ENCODE measurements around the gene PKHD1. TPM values are rescaled to one million over a fixed set of nuclear protein-coding genes. Genes with fewer than 3 reads are reported as not detected.

The PKHD1 gene
- total and polyA plus RNA-seq, 2 donors, result 0.02 to 0.05 TPM

DNA sequence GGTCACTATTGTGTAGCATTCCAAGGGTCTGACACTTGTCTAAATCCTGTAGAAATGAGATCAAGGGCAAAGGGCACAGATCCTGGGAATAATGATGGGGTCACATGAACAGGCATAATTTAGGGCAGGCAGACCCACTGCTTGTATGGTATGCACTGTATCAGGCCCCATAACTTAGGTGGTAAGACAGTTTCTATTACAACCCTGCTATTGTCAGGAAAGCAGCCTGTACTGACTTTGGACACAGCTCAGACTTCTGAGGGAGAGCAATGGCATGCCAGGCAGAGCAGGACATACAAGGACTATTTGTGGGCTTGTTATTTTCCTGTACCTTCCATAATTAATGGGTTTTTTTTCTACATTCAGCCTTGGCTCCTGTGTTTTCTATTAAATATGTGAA is 286.8 kb downstream of the PKHD1 start:
- Histone ChIP-seq H3K27me3 (ENCODE audit: control insufficient read depth in 2 of 2, insufficient read depth in 1 of 2, low read length in 1 of 2) (no peaks in the 10 kb centered on the region), H3K4me1 (ENCODE audit: control insufficient read depth in 2 of 2, insufficient read depth in 2 of 2, low read length in 2 of 2) (no peaks in the 10 kb centered on the region), H3K36me3 (ENCODE audit: control insufficient read depth in 2 of 2, insufficient read depth in 2 of 2, low read length in 1 of 2) (no peaks in the 10 kb centered on the region), H3K9me3 (ENCODE audit: control insufficient read depth in 2 of 2, insufficient read depth in 1 of 2, low read length in 1 of 2) (no peaks in the 10 kb centered on the region), H3K27ac (ENCODE audit: low read depth in 1 of 2, low read length in 1 of 2) (no peak overlapping the region), H3K4me3 (ENCODE audit: low read length in 2 of 2) (no peak overlapping the region)
- DNase-seq (ENCODE audit: low read depth in 6 of 9, low spot score in 9 of 9), result no peak

DNA sequence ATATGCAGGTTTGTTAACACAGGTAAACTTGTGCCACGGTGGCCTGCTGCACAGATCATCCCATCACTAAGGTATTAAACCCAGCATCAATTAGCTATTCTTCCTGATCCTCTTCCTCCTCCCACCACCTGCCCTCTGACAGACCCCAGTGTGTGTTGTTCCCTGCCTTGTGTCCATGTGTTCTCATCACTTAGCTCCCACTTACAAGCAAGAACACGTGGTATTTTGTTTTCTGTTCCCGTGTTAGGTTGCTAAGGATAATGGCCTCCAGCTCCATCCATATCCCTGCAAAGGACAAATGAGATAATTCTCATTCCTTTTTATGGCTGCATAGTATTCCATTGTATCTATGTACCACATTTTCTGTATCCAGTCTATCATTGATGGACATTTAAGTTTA is 294.0 kb downstream of the PKHD1 start:
- H3K4me3 ChIP-seq (ENCODE audit: low read length in 2 of 2), result no peak overlapping the region
- 93% methylated on average over 3 of the region's 3 CpGs for WGBS
- H3K27me3 ChIP-seq (ENCODE audit: control insufficient read depth in 2 of 2, insufficient read depth in 1 of 2, low read length in 1 of 2), result no peaks in the 10 kb centered on the region
- no peak for DNase-seq (ENCODE audit: low read depth in 6 of 9, low spot score in 9 of 9)
- no peak overlapping the region for H3K27ac ChIP-seq (ENCODE audit: low read depth in 1 of 2, low read length in 1 of 2)
- no peaks in the 10 kb centered on the region for H3K4me1 ChIP-seq (ENCODE audit: control insufficient read depth in 2 of 2, insufficient read depth in 2 of 2, low read length in 2 of 2)
- no peaks in the 10 kb centered on the region for H3K36me3 ChIP-seq (ENCODE audit: control insufficient read depth in 2 of 2, insufficient read depth in 2 of 2, low read length in 1 of 2)
- no peaks in the 10 kb centered on the region for H3K9me3 ChIP-seq (ENCODE audit: control insufficient read depth in 2 of 2, insufficient read depth in 1 of 2, low read length in 1 of 2)

DNA sequence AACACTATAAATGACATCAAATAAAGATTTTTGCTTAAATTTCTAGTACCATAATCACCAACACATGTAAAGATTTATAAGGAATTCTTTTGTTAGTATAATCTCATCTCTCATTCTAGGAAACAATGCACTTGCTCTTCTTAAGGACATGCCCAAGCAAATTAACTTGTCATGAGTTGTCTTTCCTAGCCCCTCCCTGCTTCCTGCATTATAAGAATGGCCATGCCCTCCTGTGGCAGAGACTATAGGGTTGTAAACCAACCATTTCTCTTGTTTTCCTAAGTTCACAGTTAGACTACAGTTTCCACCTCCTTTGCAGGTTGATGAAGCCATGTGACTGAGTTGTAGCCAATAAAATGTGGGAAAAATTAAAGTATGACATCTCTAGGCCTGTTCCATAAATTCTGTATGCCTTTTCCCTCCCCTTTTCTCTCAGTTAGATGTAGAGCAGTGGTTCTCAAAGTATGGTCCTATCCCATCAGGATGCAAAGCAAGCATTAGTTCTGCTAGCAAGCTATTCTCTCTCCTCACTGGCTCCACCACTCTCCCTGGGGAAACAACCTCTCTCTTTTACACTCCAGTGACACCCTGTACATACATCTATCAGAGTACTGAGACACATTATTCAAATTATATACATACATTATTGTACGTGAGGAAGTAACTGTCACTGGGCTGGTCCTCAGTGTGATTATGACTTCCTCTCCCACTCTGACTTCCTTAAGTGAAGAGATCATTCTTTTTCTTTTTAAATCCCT is 295.0 kb downstream of the PKHD1 start:
- H3K4me1 ChIP-seq (ENCODE audit: control insufficient read depth in 2 of 2, insufficient read depth in 2 of 2, low read length in 2 of 2), result no peaks in the 10 kb centered on the region
- no peak for DNase-seq (ENCODE audit: low read depth in 6 of 9, low spot score in 9 of 9)
- 32% methylated on average over 1 of the region's 1 CpG for WGBS
- H3K9me3 ChIP-seq (ENCODE audit: control insufficient read depth in 2 of 2, insufficient read depth in 1 of 2, low read length in 1 of 2), result no peaks in the 10 kb centered on the region
- no peak overlapping the region for H3K4me3 ChIP-seq (ENCODE audit: low read length in 2 of 2)
- no peaks in the 10 kb centered on the region for H3K36me3 ChIP-seq (ENCODE audit: control insufficient read depth in 2 of 2, insufficient read depth in 2 of 2, low read length in 1 of 2)
- H3K27ac ChIP-seq (ENCODE audit: low read depth in 1 of 2, low read length in 1 of 2), result no peak overlapping the region
- H3K27me3 ChIP-seq (ENCODE audit: control insufficient read depth in 2 of 2, insufficient read depth in 1 of 2, low read length in 1 of 2), result no peaks in the 10 kb centered on the region

DNA sequence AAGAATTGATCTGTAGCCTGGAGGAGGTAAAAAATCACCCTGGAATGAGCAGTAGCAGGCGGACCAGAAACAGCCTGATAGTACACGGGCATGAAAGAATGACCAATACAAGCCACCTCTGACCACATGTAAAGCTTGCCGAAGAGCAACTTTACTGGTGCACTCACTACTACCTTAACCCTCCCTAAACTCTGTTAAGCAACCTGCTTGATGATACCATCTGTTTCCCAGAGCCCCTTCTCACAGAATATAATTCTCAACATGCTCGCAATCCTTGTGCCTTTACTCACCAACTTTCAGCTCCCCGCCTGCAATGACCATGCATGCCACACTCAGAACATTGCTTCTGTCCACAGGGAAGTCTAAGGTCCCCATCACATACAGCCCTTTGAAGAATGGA is 296.5 kb downstream of the PKHD1 start:
- Histone ChIP-seq H3K36me3 (ENCODE audit: control insufficient read depth in 2 of 2, insufficient read depth in 2 of 2, low read length in 1 of 2) (no peaks in the 10 kb centered on the region), H3K4me3 (ENCODE audit: low read length in 2 of 2) (no peak overlapping the region), H3K27ac (ENCODE audit: low read depth in 1 of 2, low read length in 1 of 2) (no peak overlapping the region), H3K4me1 (ENCODE audit: control insufficient read depth in 2 of 2, insufficient read depth in 2 of 2, low read length in 2 of 2) (no peaks in the 10 kb centered on the region), H3K9me3 (ENCODE audit: control insufficient read depth in 2 of 2, insufficient read depth in 1 of 2, low read length in 1 of 2) (no peaks in the 10 kb centered on the region), H3K27me3 (ENCODE audit: control insufficient read depth in 2 of 2, insufficient read depth in 1 of 2, low read length in 1 of 2) (no peaks in the 10 kb centered on the region)
- WGBS, result 76% methylated on average over 5 of the region's 5 CpGs
- no peak for DNase-seq (ENCODE audit: low read depth in 6 of 9, low spot score in 9 of 9)

DNA sequence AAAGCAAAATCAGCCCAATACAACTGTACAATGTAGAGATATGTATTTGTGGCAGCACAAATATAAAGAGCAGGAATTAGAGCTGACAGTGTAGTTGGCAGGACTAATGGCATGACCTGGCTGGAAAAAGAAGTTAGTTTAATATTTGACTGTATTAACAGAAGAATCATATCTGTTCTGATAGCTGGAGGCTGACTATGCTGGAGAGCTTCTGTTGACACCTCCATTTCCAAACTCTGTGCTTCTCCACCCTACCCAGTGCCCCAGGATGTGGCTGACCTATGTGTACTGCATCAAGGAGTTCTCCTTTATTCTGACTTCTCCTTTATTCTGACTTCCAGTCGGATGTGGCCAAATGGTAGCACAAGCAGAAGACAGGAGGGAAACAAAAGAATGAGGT is 299.3 kb downstream of the PKHD1 start:
- Histone ChIP-seq H3K4me3 (ENCODE audit: low read length in 2 of 2) (no peak overlapping the region), H3K4me1 (ENCODE audit: control insufficient read depth in 2 of 2, insufficient read depth in 2 of 2, low read length in 2 of 2) (no peaks in the 10 kb centered on the region), H3K27ac (ENCODE audit: low read depth in 1 of 2, low read length in 1 of 2) (no peak overlapping the region), H3K9me3 (ENCODE audit: control insufficient read depth in 2 of 2, insufficient read depth in 1 of 2, low read length in 1 of 2) (no peaks in the 10 kb centered on the region), H3K36me3 (ENCODE audit: control insufficient read depth in 2 of 2, insufficient read depth in 2 of 2, low read length in 1 of 2) (no peaks in the 10 kb centered on the region), H3K27me3 (ENCODE audit: control insufficient read depth in 2 of 2, insufficient read depth in 1 of 2, low read length in 1 of 2) (no peaks in the 10 kb centered on the region)
- DNase-seq (ENCODE audit: low read depth in 6 of 9, low spot score in 9 of 9), result no peak
- WGBS, result 40% methylated on average over 1 of the region's 1 CpG

DNA sequence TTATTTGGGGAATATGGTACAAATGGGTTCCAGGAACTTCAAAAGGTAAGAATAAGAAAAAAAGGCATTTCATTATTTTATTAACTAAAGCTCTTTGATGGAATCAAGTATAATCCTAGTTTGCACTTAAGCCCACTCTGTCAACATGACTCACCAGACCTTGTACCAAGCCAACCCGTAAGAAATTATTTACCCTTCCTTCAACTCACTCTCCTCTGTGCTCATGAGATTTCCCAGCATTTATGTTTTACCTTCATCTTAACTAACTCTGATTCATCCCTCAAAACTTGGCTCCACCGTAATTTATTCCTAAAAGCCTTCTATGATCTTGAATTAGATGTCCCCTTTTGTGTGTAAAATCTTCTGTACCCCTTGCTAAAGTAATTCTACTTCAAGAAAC is 308.7 kb downstream of the PKHD1 start:
- Histone ChIP-seq H3K4me3 (ENCODE audit: low read length in 2 of 2) (no peak overlapping the region), H3K9me3 (ENCODE audit: control insufficient read depth in 2 of 2, insufficient read depth in 1 of 2, low read length in 1 of 2) (no peaks in the 10 kb centered on the region), H3K36me3 (ENCODE audit: control insufficient read depth in 2 of 2, insufficient read depth in 2 of 2, low read length in 1 of 2) (no peaks in the 10 kb centered on the region), H3K27ac (ENCODE audit: low read depth in 1 of 2, low read length in 1 of 2) (no peak overlapping the region), H3K27me3 (ENCODE audit: control insufficient read depth in 2 of 2, insufficient read depth in 1 of 2, low read length in 1 of 2) (no peaks in the 10 kb centered on the region), H3K4me1 (ENCODE audit: control insufficient read depth in 2 of 2, insufficient read depth in 2 of 2, low read length in 2 of 2) (no peaks in the 10 kb centered on the region)
- no peak for DNase-seq (ENCODE audit: low read depth in 6 of 9, low spot score in 9 of 9)
- 49% methylated on average over 2 of the region's 2 CpGs for WGBS

DNA sequence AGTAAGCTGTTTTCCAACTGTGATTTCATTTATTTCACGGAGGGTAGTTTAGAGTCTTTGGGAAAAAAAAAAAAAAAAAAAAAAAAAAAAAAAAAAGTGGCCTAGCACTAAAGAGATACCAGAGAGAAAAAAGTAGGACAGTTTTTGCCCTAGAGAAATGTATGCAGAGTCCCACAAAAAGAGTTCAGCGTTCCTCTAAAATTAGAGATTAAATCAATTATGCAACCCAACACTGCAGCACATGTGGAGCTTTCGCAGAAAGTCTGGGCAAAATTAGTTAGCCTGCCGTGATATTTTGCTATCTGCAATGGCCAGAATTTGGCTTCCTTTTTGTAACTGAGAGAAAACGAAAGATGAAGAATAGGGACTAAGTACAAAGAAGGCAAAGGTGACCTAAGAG is 309.8 kb downstream of the PKHD1 start:
- no peaks in the 10 kb centered on the region for H3K4me1 ChIP-seq (ENCODE audit: control insufficient read depth in 2 of 2, insufficient read depth in 2 of 2, low read length in 2 of 2)
- WGBS, result 91% methylated on average over 5 of the region's 5 CpGs
- no peak overlapping the region for H3K4me3 ChIP-seq (ENCODE audit: low read length in 2 of 2)
- no peaks in the 10 kb centered on the region for H3K36me3 ChIP-seq (ENCODE audit: control insufficient read depth in 2 of 2, insufficient read depth in 2 of 2, low read length in 1 of 2)
- no peak overlapping the region for H3K27ac ChIP-seq (ENCODE audit: low read depth in 1 of 2, low read length in 1 of 2)
- no peaks in the 10 kb centered on the region for H3K27me3 ChIP-seq (ENCODE audit: control insufficient read depth in 2 of 2, insufficient read depth in 1 of 2, low read length in 1 of 2)
- no peaks in the 10 kb centered on the region for H3K9me3 ChIP-seq (ENCODE audit: control insufficient read depth in 2 of 2, insufficient read depth in 1 of 2, low read length in 1 of 2)
- no peak for DNase-seq (ENCODE audit: low read depth in 6 of 9, low spot score in 9 of 9)

DNA sequence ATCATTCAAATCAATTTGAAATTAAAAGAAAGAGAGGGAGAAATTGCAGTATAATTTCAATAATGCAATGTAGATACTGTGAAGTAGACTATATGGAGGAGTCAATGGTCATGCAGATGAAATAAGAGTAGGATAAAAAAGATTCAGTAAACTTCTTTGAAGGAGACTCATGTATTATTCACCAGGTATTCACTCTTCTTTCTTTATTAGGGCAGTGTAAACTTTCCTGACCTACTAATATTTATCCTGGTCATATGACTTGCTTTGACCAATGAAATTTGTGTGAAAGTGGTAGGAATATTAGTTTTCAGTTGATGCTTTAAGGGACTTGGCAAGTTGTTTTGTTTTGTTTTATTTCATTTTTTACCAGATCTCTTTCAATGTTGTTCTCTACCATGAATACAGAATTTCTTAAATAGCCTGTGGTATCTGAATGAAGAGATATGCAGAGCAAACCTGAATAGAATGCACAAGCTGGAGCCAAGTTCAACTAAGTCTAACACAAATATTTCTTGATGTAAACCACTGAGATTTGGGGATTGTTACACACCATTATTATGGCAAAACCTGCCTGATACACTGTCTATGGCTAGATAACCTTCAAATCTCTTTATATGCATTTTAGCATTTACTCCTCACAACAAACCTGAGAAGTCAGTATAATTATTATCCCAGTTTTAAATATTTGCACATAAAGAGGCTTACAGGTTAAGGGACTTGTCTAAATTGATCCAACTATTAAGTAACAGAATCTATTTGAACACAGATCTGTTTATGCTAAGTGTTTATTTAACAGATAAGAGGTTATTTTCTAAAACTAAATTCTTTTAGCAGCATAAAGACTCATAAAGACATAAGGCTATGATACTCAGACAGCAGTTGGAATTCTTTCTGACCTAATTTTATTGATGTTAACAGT is 311.2 kb downstream of the PKHD1 start:
- no peak for DNase-seq (ENCODE audit: low read depth in 6 of 9, low spot score in 9 of 9)
- Histone ChIP-seq H3K4me3 (ENCODE audit: low read length in 2 of 2) (no peak overlapping the region), H3K4me1 (ENCODE audit: control insufficient read depth in 2 of 2, insufficient read depth in 2 of 2, low read length in 2 of 2) (no peaks in the 10 kb centered on the region), H3K27me3 (ENCODE audit: control insufficient read depth in 2 of 2, insufficient read depth in 1 of 2, low read length in 1 of 2) (no peaks in the 10 kb centered on the region), H3K36me3 (ENCODE audit: control insufficient read depth in 2 of 2, insufficient read depth in 2 of 2, low read length in 1 of 2) (no peaks in the 10 kb centered on the region), H3K9me3 (ENCODE audit: control insufficient read depth in 2 of 2, insufficient read depth in 1 of 2, low read length in 1 of 2) (no peaks in the 10 kb centered on the region), H3K27ac (ENCODE audit: low read depth in 1 of 2, low read length in 1 of 2) (no peak overlapping the region)

DNA sequence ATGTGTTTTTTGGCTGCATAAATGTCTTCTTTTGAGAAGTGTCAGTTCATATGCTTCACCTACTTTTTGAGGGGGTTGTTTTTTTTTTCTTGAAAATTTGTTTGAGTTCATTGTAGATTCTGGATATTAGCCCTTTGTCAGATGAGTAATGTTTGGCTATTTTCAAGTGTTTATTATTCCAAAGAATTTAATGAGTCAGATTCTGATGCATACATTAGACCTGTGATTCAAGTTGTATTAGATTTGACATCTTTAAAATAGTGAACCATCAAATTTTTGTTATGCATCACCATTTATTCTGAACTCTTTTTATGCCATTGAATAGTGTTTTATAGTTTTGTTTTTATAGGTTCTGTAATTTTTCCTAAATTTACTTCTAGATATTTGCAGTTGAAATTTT is 319.3 kb downstream of the PKHD1 start:
- DNase-seq (ENCODE audit: low read depth in 6 of 9, low spot score in 9 of 9), result no peak

More for the DNA sequence above, 319.3 kb downstream of the PKHD1 start:
- H3K36me3 ChIP-seq (ENCODE audit: control insufficient read depth in 2 of 2, insufficient read depth in 2 of 2, low read length in 1 of 2), result no peaks in the 10 kb centered on the region
- H3K27me3 ChIP-seq (ENCODE audit: control insufficient read depth in 2 of 2, insufficient read depth in 1 of 2, low read length in 1 of 2), result no peaks in the 10 kb centered on the region
- H3K4me1 ChIP-seq (ENCODE audit: control insufficient read depth in 2 of 2, insufficient read depth in 2 of 2, low read length in 2 of 2), result no peaks in the 10 kb centered on the region
- no peak overlapping the region for H3K27ac ChIP-seq (ENCODE audit: low read depth in 1 of 2, low read length in 1 of 2)
- no peaks in the 10 kb centered on the region for H3K9me3 ChIP-seq (ENCODE audit: control insufficient read depth in 2 of 2, insufficient read depth in 1 of 2, low read length in 1 of 2)
- H3K4me3 ChIP-seq (ENCODE audit: low read length in 2 of 2), result no peak overlapping the region
